Peyer's patch (tissue), 4 donors: ENCODE measurements around the gene PGGHG. TPM values are rescaled to one million over a fixed set of nuclear protein-coding genes. Genes with fewer than 3 reads are reported as not detected.
A peak's percentile ranks its signal among the peaks of the same experiment; 100 is the strongest.

ENCODE experiments used
- DNase-seq, 3 donors: peaks; one replicate each; pipeline ENCODE4 v3.0.0-alpha.2; 2017 to 2019
- H3K27ac ChIP-seq, 4 donors: fragments of 200-600 bp; sonication (generic); one replicate each; pipeline ENCODE4 v1.5.1; 2016 to 2019
- H3K27me3 ChIP-seq, 2 donors: fragments of 200-600 bp; sonication (generic); one replicate each; pipeline ENCODE4 v1.5.1; 2019
- H3K36me3 ChIP-seq, 3 donors: fragments of 200-600 bp; sonication (generic); one replicate each; pipeline ENCODE4 v1.5.1; 2016 to 2019
- H3K4me1 ChIP-seq, 4 donors: fragments of 200-600 bp; sonication (generic); one replicate each; pipeline ENCODE4 v1.5.1; 2016 to 2019
- H3K4me3 ChIP-seq, 4 donors: fragments of 200-600 bp; sonication (generic); 1 replicate in 3 of 4; 2 replicates in 1 of 4; pipeline ENCODE4 v1.5.1; 2016 to 2019; ENCODE audit warnings: mild to moderate bottlenecking in 1 of 4
- H3K9me3 ChIP-seq, 4 donors: fragments of 200-600 bp; sonication (generic); one replicate each; pipeline ENCODE4 v1.5.1; 2016 to 2019; ENCODE audit warnings: mild to moderate bottlenecking in 1 of 4
- CTCF ChIP-seq, 6 experiments: fragments of 450-650 bp in 4 of 6; fragments of 200-600 bp in 2 of 6; sonication (generic) in 1 of 6; IDR thresholded peaks; one replicate each; pipeline ENCODE4 v1.5.1; 2017 to 2019; ENCODE audit warnings: antibody characterized with exemption in 6 of 6, mild to moderate bottlenecking in 3 of 6, moderate library complexity in 1 of 6
- POLR2A ChIP-seq, 2 donors: fragments of 450-650 bp; IDR thresholded peaks; one replicate each; pipeline ENCODE4 v1.5.1; 2017; ENCODE audit warnings: antibody characterized with exemption in 2 of 2, mild to moderate bottlenecking in 2 of 2, moderate library complexity in 2 of 2
- total RNA-seq, 4 donors: library from RNA; depleted of rRNA; stranded (reverse); fragments of >200 nt; gene quantifications; one replicate each; pipeline ENCODE4 v1.1.0, GENCODE V29; 2016

The PGGHG gene
- total RNA-seq, 4 donors from 2014 or later, result 94.2 to 385 (median 317) TPM

- Histone ChIP-seq H3K9me3 (no peaks in the 10 kb centered on the region), H3K27ac (peak within 1 kb of the TSS; percentile 73 to 96 (median 86)), H3K4me1 (peaks cover 0 to 34% (median 19%) of the 10 kb centered on the region in 4 donors), H3K36me3 (peaks cover 0 to 23% (median 0%) of the 10 kb centered on the region in 3 donors), H3K4me3 (peak within 1 kb of the TSS; percentile 52 to 61 (median 56)), H3K27me3 (peaks cover 0 to 12% of the 10 kb centered on the region in 2 donors)
- TF ChIP-seq CTCF (IDR thresholded peaks at IDR 0.05) (no peak), POLR2A (IDR thresholded peaks at IDR 0.05) (peak; percentile 86 to 90)
- DNase-seq, result peak in 2 of 3 donors; percentile 87
Observed at GRCh38 chr11:278001-278951, 10.7 kb upstream of the PGGHG start, which contains the start of gene NLRP6. Gene NLRP6, plus strand, starts transcription at chr11:278407. Its CDS starts 163 bp downstream, at chr11:278570.

- Histone ChIP-seq H3K4me3 (peak overlapping the region; percentile 52 to 61 (median 56)), H3K27ac (peak overlapping the region; percentile 73 to 96 (median 86)), H3K9me3 (no peaks in the 10 kb centered on the region), H3K27me3 (peaks cover 0 to 12% of the 10 kb centered on the region in 2 donors), H3K4me1 (peaks cover 0 to 34% (median 19%) of the 10 kb centered on the region in 4 donors), H3K36me3 (peaks cover 0 to 27% (median 0%) of the 10 kb centered on the region in 3 donors)
- TF ChIP-seq CTCF (IDR thresholded peaks at IDR 0.05) (no peak), POLR2A (IDR thresholded peaks at IDR 0.05) (peak in 1 of 2 donors; percentile 7)
- peak in 2 of 3 donors; percentile 66 to 69 for DNase-seq
Observed at GRCh38 chr11:279040-279965, 9.6 kb upstream of the PGGHG start.

- TF ChIP-seq POLR2A (IDR thresholded peaks at IDR 0.05) (peak; percentile 40 to 50), CTCF (IDR thresholded peaks at IDR 0.05) (no peak)
- Histone ChIP-seq H3K27me3 (peaks cover 0 to 12% of the 10 kb centered on the region in 2 donors), H3K9me3 (no peaks in the 10 kb centered on the region), H3K27ac (peak overlapping the region; percentile 73 to 96 (median 86)), H3K4me3 (peak overlapping the region; percentile 52 to 61 (median 56)), H3K36me3 (peaks cover 0 to 31% (median 0%) of the 10 kb centered on the region in 3 donors), H3K4me1 (peaks cover 0 to 34% (median 19%) of the 10 kb centered on the region in 4 donors)
- peak; percentile 55 to 89 (median 88) for DNase-seq
Observed at GRCh38 chr11:279966-280705, 8.8 kb upstream of the PGGHG start.

- Histone ChIP-seq H3K4me1 (peaks cover 0 to 34% (median 19%) of the 10 kb centered on the region in 4 donors), H3K36me3 (peaks cover 0 to 31% (median 0%) of the 10 kb centered on the region in 3 donors), H3K27ac (peak overlapping the region; percentile 73 to 96 (median 86)), H3K27me3 (peaks cover 0 to 12% of the 10 kb centered on the region in 2 donors), H3K9me3 (no peaks in the 10 kb centered on the region), H3K4me3 (peak overlapping the region; percentile 52 to 61 (median 56))
- DNase-seq, result peak; percentile 49 to 75 (median 62)
- no peak for TF ChIP-seq CTCF (IDR thresholded peaks at IDR 0.05)
- no peak for TF ChIP-seq POLR2A (IDR thresholded peaks at IDR 0.05)
Observed at GRCh38 chr11:280706-281485, 8.0 kb upstream of the PGGHG start.
